HepG2 (cell line): ENCODE measurements around the gene RNH1. TPM values are rescaled to one million over a fixed set of nuclear protein-coding genes. Genes with fewer than 3 reads are reported as not detected.

Experiments
- ATAC-seq: fragments of 200-7000 bp; cut with Tn5 transposase; 3 replicates; pipeline ENCODE4 v1.9.1; 2020; ENCODE audit warnings: mild to moderate bottlenecking, moderate library complexity
- BruUV-seq: library from RNA; stranded (reverse); fragments of 400-500 nt; replicated peaks from 2 replicates; lab custom pipeline; 2021; lab: Mats Ljungman, UMichigan
- CTCF ChIA-PET: fragments of 300-600 bp; formaldehyde crosslinking; extraction: SDS; loops from one replicate; lab custom pipeline; 2021; ENCODE audit warnings: low total read pairs, inconsistent platforms, low intra/inter-chr PET ratio; lab: Yijun Ruan, JAX
- POLR2A ChIA-PET: fragments of 350-600 bp; sonication (Branson Sonifier 250); formaldehyde crosslinking; loops from one replicate; lab custom pipeline; 2020; ENCODE audit warnings: antibody characterized with exemption, inconsistent platforms; lab: Yijun Ruan, JAX
- DNase-seq: peaks from one replicate; pipeline ENCODE4 v3.0.0-alpha.2; 2015; ENCODE audit warnings: low spot score
- FAIRE-seq: peaks from 3 replicates; lab custom pipeline; 2011; peaks lifted over from hg19 to GRCh38; lab: Jason Lieb, UNC
- H2AFZ ChIP-seq: one replicate; pipeline ENCODE4 v1.6.1; 2011; ENCODE audit warnings: low read length, inconsistent platforms
- H3K27ac ChIP-seq: fragments of 300-600 bp; 3 replicates; pipeline ENCODE4 v1.8.0; 2011; ENCODE audit warnings: mixed run types, mild to moderate bottlenecking, mixed read lengths, low read length, inconsistent platforms; ENCODE audit not compliant: insufficient read depth; ENCODE audit errors: extremely low read length
- H3K27me3 ChIP-seq, 2 experiments: fragments of 200-600 bp in 1 of 2; 2 replicates in 1 of 2; 3 replicates in 1 of 2; pipeline versions ENCODE4 v1.6.0 to v1.8.0; 2011; ENCODE audit warnings: low read length in 2 of 2, mild to moderate bottlenecking in 2 of 2, moderate library complexity in 2 of 2, inconsistent platforms in 1 of 2; ENCODE audit not compliant: insufficient read depth in 2 of 2, control insufficient read depth in 1 of 2
- H3K36me3 ChIP-seq, 2 experiments: fragments of 200-600 bp in 1 of 2; replicated peaks in 1 of 2; 2 replicates in 1 of 2; 3 replicates in 1 of 2; pipeline versions ENCODE4 v1.5.1 to v1.8.0; 2011; ENCODE audit warnings: low read length in 2 of 2, inconsistent platforms in 1 of 2; ENCODE audit not compliant: insufficient read depth in 2 of 2, control insufficient read depth in 1 of 2
- H3K4me1 ChIP-seq: 2 replicates; pipeline ENCODE4 v1.5.1; 2012; ENCODE audit warnings: low read length, inconsistent platforms; ENCODE audit not compliant: insufficient read depth
- H3K4me2 ChIP-seq: 2 replicates; pipeline ENCODE4 v1.6.0; 2011; ENCODE audit warnings: low read depth, low read length, inconsistent platforms
- H3K4me3 ChIP-seq, 3 experiments: fragments of 200-600 bp in 1 of 3; sonication (generic), shearing (Covaris generic) in 1 of 3; replicated peaks in 1 of 3; 2 replicates each; pipeline ENCODE4 v1.5.1; 2011 to 2016; ENCODE audit warnings: low read length in 3 of 3, inconsistent platforms in 2 of 3, low read depth in 2 of 3, mild to moderate bottlenecking in 2 of 3, control low read depth in 1 of 3, mixed read lengths in 1 of 3; ENCODE audit not compliant: insufficient read depth in 1 of 3
- H3K79me2 ChIP-seq: one replicate; pipeline ENCODE4 v1.6.1; 2011; ENCODE audit warnings: low read length, inconsistent platforms; ENCODE audit not compliant: insufficient read depth
- H3K9ac ChIP-seq: 2 replicates; pipeline ENCODE4 v1.6.0; 2011; ENCODE audit warnings: mild to moderate bottlenecking, low read depth, low read length, inconsistent platforms; ENCODE audit not compliant: insufficient read depth
- H3K9me3 ChIP-seq: 2 replicates; pipeline ENCODE4 v1.5.1; 2012; ENCODE audit warnings: mild to moderate bottlenecking, low read length
- H4K20me1 ChIP-seq: 2 replicates; pipeline ENCODE4 v1.6.0; 2011; ENCODE audit warnings: inconsistent platforms, mild to moderate bottlenecking, low read length, moderate library complexity; ENCODE audit not compliant: insufficient read depth
- ATM ChIP-seq: fragments of 450-650 bp; IDR thresholded peaks from 2 replicates; pipeline ENCODE4 v1.7.1; 2017; ENCODE audit warnings: mild to moderate bottlenecking, borderline replicate concordance
- CAMTA2 ChIP-seq: sonication (generic); formaldehyde crosslinking; IDR thresholded peaks from 2 replicates; pipeline ENCODE4 v1.4.0; 2020; ENCODE audit warnings: mild to moderate bottlenecking, missing genetic modification reagents, borderline replicate concordance
- GATA4 ChIP-seq: sonication (generic); IDR thresholded peaks from 2 replicates; pipeline ENCODE4 v1.6.1; 2016; ENCODE audit warnings: antibody characterized with exemption, low read depth, borderline replicate concordance
- PHF8 ChIP-seq: sonication (generic); formaldehyde crosslinking; IDR thresholded peaks from 2 replicates; pipeline ENCODE4 v1.5.0; 2020; ENCODE audit warnings: missing genetic modification reagents
- THAP8 ChIP-seq: sonication (generic); formaldehyde crosslinking; IDR thresholded peaks from 2 replicates; pipeline ENCODE4 v1.5.1; 2020; ENCODE audit warnings: missing genetic modification reagents, mild to moderate bottlenecking, borderline replicate concordance
- ZNF557 ChIP-seq: sonication (generic); formaldehyde crosslinking; IDR thresholded peaks from 2 replicates; pipeline ENCODE4 v1.4.0; 2020; ENCODE audit warnings: missing genetic modification reagents
- ZNF558 ChIP-seq: sonication (generic); formaldehyde crosslinking; IDR thresholded peaks from 2 replicates; pipeline ENCODE4 v1.9.0; 2022; ENCODE audit warnings: mild to moderate bottlenecking, missing genetic modification reagents, borderline replicate concordance
- ZNF615 ChIP-seq: sonication (generic); formaldehyde crosslinking; IDR thresholded peaks from 2 replicates; pipeline ENCODE4 v1.5.0; 2020; ENCODE audit warnings: mild to moderate bottlenecking, missing genetic modification reagents, borderline replicate concordance
- ZNF629 ChIP-seq: sonication (generic); formaldehyde crosslinking; conservative IDR thresholded peaks from 2 replicates; pipeline ENCODE4 v1.5.0; 2020; ENCODE audit warnings: missing genetic modification reagents
- ZNF839 ChIP-seq: sonication (generic); formaldehyde crosslinking; IDR thresholded peaks from 2 replicates; pipeline ENCODE4 v1.4.0; 2020; ENCODE audit warnings: missing genetic modification reagents, mild to moderate bottlenecking, borderline replicate concordance
- whole genome bisulfite sequencing: methylation state at CpG from one replicate; pipeline ENCODE4 v1.1.6; 2017; ENCODE audit warnings: low lambda C conversion rate; 5-methylcytosine and 5-hydroxymethylcytosine counted together
- in situ Hi-C: cut with HindIII; loops from 2 replicates; pipeline ENCODE4 v1.10.0; 2017; ENCODE audit warnings: low pct_unique_long_range_greater_than_20kb; ENCODE audit not compliant: extremely low pct_ligation_motif_present
- intact Hi-C: fragments of 100-400 bp; cut with micrococcal nuclease; formaldehyde crosslinking; loops from one replicate; pipeline ENCODE4 v1.10.0; 2022; ENCODE audit not compliant: unreplicated experiment
- polyA plus RNA-seq, 8 experiments: library from polyadenylated mRNA; depleted of rRNA in 3 of 8; stranded (reverse) in 7 of 8; unstranded in 1 of 8; fragments of >200 nt; fragmentation: Illumina TruSeq in 4 of 8; extraction: Trizol in 4 of 8; gene quantifications; 2 replicates each; pipeline versions ENCODE4 v1.2.1 to v1.2.3, GENCODE V29; 2011 to 2016; ENCODE audit warnings: low read depth in 4 of 8, missing spikeins in 1 of 8, mixed read lengths in 1 of 8; ENCODE audit not compliant: insufficient read depth in 1 of 8
- total RNA-seq, 5 experiments: library from RNA; depleted of rRNA; stranded (reverse); fragments of >200 nt; fragmentation: Illumina TruSeq; extraction: Trizol; gene quantifications; 2 replicates each; pipeline ENCODE4 v1.2.3, GENCODE V29; 2016; ENCODE audit warnings: low read depth in 1 of 5

Gene RNH1
- total and polyA plus RNA-seq, 2 of the 13 experiments (the other 11 are each of a cell fraction or from before 2014, with no cell fraction given) = 36.0 to 74.1 TPM

GRCh38 chr11:460331-461199 is 46.5 kb downstream of the RNH1 start:
- no peak overlapping the region for H3K9ac ChIP-seq
- no peak overlapping the region for H3K27ac ChIP-seq
- CTCF ChIA-PET = no interaction called here

GRCh38 chr11:459511-460220 is 47.4 kb downstream of the RNH1 start:
- no TSS peak for BruUV-seq
- WGBS = 97% methylated on average over 19 of the region's 24 CpGs
- no peak for FAIRE-seq
- ATAC-seq = no peak
- Histone ChIP-seq H4K20me1 (no peaks in the 10 kb centered on the region), H3K27ac (no peak overlapping the region), H3K36me3 (peaks cover 15 to 46% of the 10 kb centered on the region in 2 experiments), H3K9ac (no peak overlapping the region), H3K4me2 (no peak overlapping the region), H3K79me2 (peaks cover 29% of the 10 kb centered on the region), H3K4me1 (no peaks in the 10 kb centered on the region), H2AFZ (no peak overlapping the region), H3K9me3 (no peaks in the 10 kb centered on the region), H3K4me3 (no peak overlapping the region), H3K27me3 (no peaks in the 10 kb centered on the region; a peak in 1 of 5 replicates)
- ChIA-PET CTCF (no interaction called here), POLR2A (no interaction called here)
- intact Hi-C loops = no loop called here
- no peak for DNase-seq
- TF ChIP-seq ZNF615 (CRISPR knock-in tag) = no peak
- TF ChIP-seq ZNF558 (CRISPR knock-in tag) = no peak
- no peak for TF ChIP-seq CAMTA2 (CRISPR knock-in tag)
- TF ChIP-seq ZNF557 (CRISPR knock-in tag) = no peak
- no peak for TF ChIP-seq GATA4
- no peak for TF ChIP-seq PHF8
- TF ChIP-seq THAP8 = no peak
- in situ Hi-C loops = no loop called here

More at GRCh38 chr11:460331-461199, 46.5 kb downstream of the RNH1 start:
- Histone ChIP-seq H3K27me3 (no peaks in the 10 kb centered on the region; a peak in 1 of 5 replicates), H3K4me2 (no peak overlapping the region), H3K36me3 (peaks cover 15 to 50% of the 10 kb centered on the region in 2 experiments), H3K9me3 (no peaks in the 10 kb centered on the region)
- intact Hi-C loops = no loop called here
- no peak for FAIRE-seq
- BruUV-seq = no TSS peak
- TF ChIP-seq ATM (no peak), ZNF839 (CRISPR knock-in tag) (no peak), ZNF629 (CRISPR knock-in tag) (no peak)
- TF ChIP-seq, all 625 proteins: peak for 0
- no peak for ATAC-seq
- in situ Hi-C loops = no loop called here
- peaks cover 20% of the 10 kb centered on the region for H3K79me2 ChIP-seq
- H2AFZ ChIP-seq = no peak overlapping the region
- no peaks in the 10 kb centered on the region for H3K4me1 ChIP-seq
- DNase-seq = no peak
- no peaks in the 10 kb centered on the region for H4K20me1 ChIP-seq
- no peak overlapping the region for H3K4me3 ChIP-seq
- POLR2A ChIA-PET = interaction anchor here (1.0 to 1.1 kb wide), 2 partner anchors 9 to 11 kb away, joined by 3 read pairs; partner anchors contain the start of gene PTDSS2
- WGBS = 97% methylated on average over 37 of the region's 41 CpGs
